HG03469 (cell line): Measurements from ENCODE around the gene SPEF2.
"Not testable (repeated sequence)": the region's sequence is repeated elsewhere in the genome, so short reads cannot be mapped to it uniquely, and the experiment has no call there.

Source experiments
- ATAC-seq: cut with Tn5 transposase; IDR thresholded peaks from one replicate; pipeline ENCODE4 v1.9.1; 2021; ENCODE audit warnings: mild to moderate bottlenecking, moderate library complexity, moderate number of reproducible peaks; ENCODE audit not compliant: unreplicated experiment

The SPEF2 gene

GRCh38 chr5:35815089-35815936 is 197.7 kb downstream of the SPEF2 start:
- peak; percentile 73 for ATAC-seq

- ATAC-seq: no peak
Observed at GRCh38 chr5:35816881-35817521, 199.3 kb downstream of the SPEF2 start.

GRCh38 chr5:35819026-35819425 is 201.4 kb downstream of the SPEF2 start:
- ATAC-seq: no peak

- no peak for ATAC-seq
Observed at GRCh38 chr5:35819668-35820067, 202.0 kb downstream of the SPEF2 start.

- ATAC-seq: no peak
Observed at GRCh38 chr5:35820735-35821134, 203.1 kb downstream of the SPEF2 start.

GRCh38 chr5:35821513-35821912 is 203.8 kb downstream of the SPEF2 start:
- no peak for ATAC-seq

- ATAC-seq: no peak
Observed at GRCh38 chr5:35822511-35822910, 204.8 kb downstream of the SPEF2 start.

GRCh38 chr5:35823347-35824098 is 205.9 kb downstream of the SPEF2 start:
- ATAC-seq: no peak

- no peak for ATAC-seq
Observed at GRCh38 chr5:35826056-35826455, 208.4 kb downstream of the SPEF2 start.

- ATAC-seq: no peak
Observed at GRCh38 chr5:35826554-35826953, 208.9 kb downstream of the SPEF2 start.

- ATAC-seq: no peak
Observed at GRCh38 chr5:35828082-35828598, 210.5 kb downstream of the SPEF2 start.

GRCh38 chr5:35830587-35830986 is 212.9 kb downstream of the SPEF2 start:
- no peak for ATAC-seq

- ATAC-seq: no peak
Observed at GRCh38 chr5:35832762-35833161, 215.1 kb downstream of the SPEF2 start.

GRCh38 chr5:35833224-35833623 is 215.6 kb downstream of the SPEF2 start:
- ATAC-seq: no peak

GRCh38 chr5:35835796-35836742 is 218.4 kb downstream of the SPEF2 start:
- no peak for ATAC-seq

GRCh38 chr5:35838370-35839042 is 220.8 kb downstream of the SPEF2 start:
- ATAC-seq: no peak

GRCh38 chr5:35842856-35843255 is 225.2 kb downstream of the SPEF2 start:
- ATAC-seq: no peak

- ATAC-seq: not testable (repeated sequence)
Observed at GRCh38 chr5:35845508-35845907, 227.8 kb downstream of the SPEF2 start.

GRCh38 chr5:35847491-35847890 is 229.8 kb downstream of the SPEF2 start:
- ATAC-seq: no peak

- ATAC-seq: no peak
Observed at GRCh38 chr5:35847961-35848360, 230.3 kb downstream of the SPEF2 start.
